NCI-H146 (cell line): ENCODE measurements around the gene LYZL1.
"Not testable (repeated sequence)": the region's sequence is repeated elsewhere in the genome, so short reads cannot be mapped to it uniquely, and the experiment has no call there.

Experiments used
- DNase-seq: peaks from one replicate; lab custom pipeline; 2025; lab: John Stamatoyannopoulos, UW

LYZL1 gene

DNA sequence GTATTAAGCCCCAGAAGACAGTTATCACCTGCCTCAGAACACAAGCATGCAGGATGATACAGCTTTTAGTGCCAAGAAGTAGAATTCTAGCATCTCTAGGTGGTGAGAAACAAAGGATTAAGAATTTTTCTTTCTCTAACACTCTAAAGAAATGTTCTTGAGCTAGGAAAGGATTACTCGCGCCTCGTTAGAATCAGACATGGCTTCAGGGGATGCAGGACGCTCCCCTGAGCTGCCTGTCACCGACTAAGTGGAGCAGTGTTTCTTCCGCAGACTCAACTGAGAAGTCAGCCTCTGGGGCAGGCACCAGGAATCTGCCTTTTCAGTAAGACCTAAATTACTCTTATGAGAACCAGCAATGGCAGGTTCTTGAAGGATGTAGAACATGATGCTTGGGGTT lies at the start of gene LYZL1:
LYZL1 (plus strand) TSS at position 165 of the 400 bp plus-strand sequence. CDS start 2,798 bp downstream, outside the sequence.
- DNase-seq = not testable (repeated sequence)

DNA sequence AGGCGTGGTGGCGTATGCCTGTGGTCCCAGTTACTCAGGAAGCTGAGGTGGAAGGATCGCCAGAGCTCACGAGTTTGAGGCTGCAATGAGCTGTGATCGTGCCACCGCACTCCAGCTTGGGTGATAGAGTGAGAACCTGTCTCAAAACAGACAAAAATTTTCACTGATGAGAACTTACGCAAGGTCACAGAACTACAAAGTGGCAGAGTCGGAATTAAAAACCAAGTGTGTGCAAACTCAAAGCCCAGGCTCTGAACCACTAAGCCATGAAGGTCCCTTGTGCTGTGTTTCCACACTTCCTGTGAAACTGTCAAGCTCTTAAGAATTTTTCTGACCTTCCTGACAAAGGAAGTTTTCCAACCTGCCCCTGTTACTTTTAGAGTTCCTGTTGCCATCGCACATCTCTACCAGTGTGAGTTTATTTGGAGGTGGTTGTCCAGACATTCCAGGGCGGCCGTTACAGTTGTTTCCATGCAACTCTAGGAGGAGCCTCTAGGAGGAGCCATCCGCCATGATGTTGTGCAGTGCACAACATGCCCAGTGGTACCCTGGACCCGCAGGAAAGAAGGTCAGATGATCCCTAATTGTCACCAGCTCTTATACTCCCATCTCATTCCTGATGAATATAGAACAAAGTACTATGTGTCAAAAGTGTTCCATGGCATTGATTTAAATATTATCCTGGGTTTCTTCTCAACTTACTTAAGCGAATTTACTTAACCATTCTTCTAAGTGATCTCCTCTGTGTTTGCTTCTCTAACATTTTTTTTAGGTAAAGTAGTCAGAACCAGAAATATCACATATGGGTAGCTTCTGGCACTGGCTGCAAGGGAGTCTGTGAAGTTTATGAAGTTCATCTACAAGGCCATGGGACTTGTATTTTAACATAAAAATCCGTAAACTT lies 49.0 kb upstream of the LYZL1 start:
- peak; percentile 2 for DNase-seq

DNA sequence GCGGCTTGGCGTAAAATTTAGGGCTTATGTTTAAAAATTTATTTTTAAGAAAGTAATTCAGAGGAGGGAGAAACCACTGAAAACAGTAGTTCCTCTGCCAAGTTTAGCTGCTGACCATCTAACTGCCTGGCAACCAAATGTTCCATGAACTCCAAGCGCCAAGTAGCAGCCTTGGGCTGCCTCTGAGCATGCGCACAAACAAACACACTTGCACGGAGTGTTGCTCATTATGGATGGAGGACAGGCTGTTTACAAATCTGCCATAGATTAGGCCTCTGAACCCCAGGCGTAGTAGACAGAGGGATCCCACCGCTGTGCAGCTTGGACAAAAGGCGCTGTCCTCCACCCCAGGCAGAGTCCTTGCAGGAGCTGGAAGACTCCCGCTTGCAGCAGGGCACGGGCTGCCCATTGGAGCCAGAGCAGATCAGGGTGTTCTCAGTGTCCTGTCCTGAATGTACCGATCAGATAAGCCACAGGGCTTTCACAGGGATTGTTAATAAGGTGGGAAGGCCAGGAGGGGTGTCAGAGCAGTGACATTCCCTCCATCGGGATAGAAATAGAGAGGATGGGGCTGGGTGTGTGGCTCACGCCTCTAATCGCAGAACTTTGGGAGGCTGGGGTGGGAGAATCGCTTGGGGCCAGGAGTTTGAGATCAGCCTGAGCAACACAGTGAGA lies 47.7 kb upstream of the LYZL1 start:
- DNase-seq = no peak

DNA sequence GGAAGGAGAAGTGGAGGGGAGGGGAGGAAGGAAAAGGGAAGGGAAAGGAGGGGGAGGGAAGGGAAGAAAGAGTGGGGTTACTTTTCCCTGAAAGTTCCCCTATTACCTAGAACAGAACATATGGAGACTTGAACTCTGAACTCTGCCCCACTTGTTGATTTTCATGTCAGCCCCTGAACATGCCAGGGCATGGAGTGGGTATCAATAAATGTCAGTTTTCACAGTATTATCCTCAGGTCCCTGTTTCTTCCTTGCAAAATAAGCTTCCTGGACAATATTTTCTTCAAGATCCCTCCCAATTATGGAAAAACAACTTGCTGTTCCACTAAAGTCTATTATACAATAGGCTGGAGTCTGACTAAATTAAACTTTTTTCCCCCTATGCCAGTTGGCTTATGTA lies 46.9 kb upstream of the LYZL1 start:
- no peak for DNase-seq

DNA sequence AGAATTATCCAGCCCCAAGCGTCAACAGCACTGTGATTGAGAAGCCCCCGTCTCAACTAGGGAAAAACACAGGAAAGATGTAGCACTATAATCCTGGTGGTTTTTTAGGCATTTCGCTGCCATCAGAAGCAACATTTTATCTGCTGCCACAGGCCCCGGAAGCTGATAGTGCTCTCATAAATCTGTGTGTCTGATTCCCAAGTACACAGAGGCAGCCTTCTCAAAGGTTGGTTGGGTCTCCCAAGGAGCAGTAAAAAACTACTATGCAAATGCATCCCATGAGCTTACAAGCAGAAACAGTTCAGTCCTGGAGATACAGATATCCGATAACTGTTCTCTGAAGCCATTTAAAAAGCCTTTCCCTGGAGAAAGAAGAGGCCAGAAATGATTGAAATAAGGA lies 45.8 kb upstream of the LYZL1 start:
- no peak for DNase-seq

DNA sequence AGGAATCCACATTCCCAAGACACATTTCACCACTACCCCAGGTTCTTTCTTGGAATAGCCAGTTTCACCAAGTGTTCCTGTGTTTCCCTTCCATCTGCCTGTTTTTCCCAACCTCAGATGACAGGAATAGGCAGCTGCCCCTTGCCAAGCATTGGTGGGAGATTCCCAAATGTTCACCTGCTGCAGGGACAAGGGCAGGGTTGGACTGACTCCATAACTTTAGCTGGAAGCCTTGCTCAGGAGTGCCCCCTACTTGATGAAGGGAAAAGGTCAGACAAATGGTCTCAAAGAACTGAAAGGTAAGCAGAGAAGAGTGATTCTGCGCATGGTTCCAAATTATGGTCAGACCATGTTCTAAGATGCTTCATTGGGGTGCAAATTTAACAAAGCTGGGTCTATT lies 45.1 kb upstream of the LYZL1 start:
- peak; percentile 10 for DNase-seq

DNA sequence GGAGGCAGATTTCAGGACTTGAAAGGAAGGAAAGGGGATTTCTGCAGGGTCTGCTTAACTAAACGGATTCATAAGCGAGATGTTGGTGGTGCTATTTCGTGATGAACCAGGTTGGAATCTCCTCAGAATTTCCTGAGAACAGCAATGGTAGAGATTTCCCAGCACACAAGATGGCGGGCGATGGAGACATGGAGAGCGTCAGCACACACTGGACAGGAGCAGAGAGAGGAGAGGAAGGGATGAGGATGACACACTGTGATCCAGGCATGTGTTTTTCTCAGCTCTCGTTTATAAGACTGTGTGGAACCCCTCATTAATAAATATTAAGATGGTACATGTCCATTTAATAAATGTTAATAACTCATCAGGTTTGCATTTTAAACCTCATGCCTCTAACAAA lies 43.9 kb upstream of the LYZL1 start:
- DNase-seq = no peak

DNA sequence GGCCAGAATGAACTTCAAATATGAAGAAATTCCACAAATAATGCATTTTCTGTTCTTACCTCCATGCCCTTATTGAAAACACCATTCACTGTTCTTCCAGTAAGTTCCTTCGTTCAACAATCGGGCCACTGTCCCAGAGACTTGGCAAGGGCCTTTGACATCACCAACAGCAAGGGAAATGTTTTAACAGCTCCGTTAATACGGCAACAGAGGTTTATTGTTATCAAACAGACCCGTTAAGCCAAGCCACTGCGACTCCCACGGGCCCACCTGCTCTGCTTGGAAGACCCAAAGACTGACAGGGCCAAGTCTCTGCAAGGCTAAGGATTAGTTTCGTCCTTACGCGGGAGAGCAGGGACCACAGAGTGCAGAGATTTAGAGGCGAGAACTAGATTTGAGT lies 43.4 kb upstream of the LYZL1 start:
- DNase-seq = no peak

DNA sequence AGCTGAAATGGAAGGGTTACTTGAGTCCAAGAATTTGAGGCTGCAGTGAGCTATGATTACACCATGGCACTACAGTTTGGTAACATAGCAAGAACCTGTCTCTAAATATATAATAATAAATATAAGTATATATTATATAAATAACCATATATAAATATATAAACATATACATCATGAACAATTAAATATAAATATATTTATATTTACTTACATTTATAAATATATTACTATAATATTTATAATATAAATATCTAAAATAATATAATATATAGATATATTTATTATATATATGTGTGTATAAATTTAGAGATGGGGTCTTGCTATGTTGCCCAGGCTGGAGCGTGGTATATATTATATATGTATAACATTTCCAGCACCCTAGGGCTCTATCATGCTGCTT lies 42.4 kb upstream of the LYZL1 start:
- DNase-seq = no peak

DNA sequence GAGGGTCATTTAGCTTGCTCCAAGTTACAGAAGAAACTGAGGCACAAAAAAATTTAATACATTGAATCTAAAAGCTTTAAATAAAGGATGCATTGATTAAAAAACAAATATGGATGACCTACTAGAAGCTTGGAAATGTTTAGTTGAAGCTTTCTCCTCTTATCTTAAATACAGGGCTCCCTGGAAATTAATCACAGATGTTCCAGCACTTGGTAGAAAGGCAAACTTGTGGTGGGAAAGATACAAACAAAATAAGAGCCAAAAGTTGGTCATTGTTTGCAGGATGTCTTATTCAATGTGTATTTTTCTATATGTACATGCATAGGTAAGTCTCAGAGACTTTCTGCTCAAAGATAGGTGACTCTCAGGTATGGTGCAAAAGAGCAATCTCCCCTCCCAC lies 40.7 kb upstream of the LYZL1 start:
- no peak for DNase-seq

DNA sequence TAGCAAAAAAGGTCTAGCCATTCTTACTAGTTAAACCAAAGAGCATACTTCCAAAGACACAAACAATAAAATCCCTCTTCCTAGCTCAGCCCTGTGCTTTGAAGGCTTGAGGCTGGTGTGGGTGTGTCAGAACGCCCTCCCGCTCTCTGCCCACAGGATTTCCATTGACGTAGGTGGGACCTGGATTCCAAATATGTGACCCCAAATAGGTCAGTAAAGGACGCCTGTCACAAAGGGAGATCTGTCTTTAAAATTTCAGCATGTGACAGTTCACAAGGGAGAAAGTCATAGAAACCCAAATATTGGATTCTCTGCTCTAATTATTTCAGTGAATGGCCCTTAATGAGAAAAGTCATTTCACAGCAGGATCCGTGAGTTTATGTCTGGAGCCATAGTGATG lies 39.9 kb upstream of the LYZL1 start:
- no peak for DNase-seq

DNA sequence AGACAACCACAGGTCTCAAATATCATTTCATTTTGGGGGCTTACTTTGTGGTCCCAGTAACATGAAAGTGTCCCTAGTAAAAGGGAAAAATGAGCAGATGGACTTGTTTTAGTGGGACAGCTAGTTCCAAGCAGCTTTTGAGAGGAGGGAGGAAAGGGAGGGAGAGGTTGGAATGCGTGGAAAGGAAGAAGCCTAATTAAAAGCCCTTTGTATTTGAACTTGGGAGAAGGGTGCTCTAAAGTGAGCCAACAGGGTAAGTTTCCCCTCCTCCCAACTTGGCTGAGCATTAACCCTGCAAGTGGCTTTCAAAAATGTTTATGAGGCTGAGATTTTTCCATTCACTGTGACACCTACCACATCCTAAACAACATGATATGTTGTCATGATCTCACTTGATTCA lies 38.8 kb upstream of the LYZL1 start:
- DNase-seq = no peak

DNA sequence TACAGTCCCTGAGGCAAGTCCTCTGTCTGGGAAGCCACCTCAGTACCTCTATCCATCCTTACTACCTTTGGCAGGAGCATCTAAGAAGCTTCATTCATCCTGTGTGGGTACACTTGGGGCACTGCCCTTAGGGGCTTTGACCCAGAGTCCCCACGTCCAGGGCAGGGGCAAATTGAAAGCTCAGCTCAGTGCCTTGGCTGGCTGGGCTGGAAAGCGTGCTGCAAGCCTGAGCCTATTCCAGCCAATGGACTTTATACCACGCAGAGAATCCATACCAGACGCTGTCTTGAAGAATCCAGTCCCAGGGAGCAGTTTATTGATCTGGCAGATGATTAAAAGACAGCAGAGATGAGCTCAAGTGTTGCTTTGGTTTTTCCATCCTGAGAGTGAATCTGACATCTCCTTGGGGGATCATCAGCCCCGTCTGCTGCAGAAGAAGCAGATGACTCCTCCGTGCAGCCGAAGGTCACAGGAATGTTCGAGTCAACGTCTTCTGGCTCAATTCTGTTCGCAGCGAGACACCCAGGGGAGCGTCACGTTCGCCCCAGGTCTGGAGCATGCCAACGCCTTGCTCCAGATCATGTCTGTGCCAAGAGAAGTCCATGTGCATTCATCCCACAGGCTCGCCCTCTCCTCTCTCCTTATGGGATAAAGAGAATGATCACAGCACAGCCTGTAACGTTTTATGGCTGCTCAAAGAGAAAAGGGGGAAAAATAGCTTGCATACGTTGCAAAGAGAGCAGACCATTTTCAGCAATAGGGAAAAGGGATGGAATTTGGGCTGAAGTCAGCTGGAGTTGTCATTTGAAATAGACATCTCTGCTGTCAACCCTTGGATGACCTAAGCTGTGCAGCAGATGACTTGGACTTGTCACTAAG lies 35.8 kb upstream of the LYZL1 start:
- no peak for DNase-seq

DNA sequence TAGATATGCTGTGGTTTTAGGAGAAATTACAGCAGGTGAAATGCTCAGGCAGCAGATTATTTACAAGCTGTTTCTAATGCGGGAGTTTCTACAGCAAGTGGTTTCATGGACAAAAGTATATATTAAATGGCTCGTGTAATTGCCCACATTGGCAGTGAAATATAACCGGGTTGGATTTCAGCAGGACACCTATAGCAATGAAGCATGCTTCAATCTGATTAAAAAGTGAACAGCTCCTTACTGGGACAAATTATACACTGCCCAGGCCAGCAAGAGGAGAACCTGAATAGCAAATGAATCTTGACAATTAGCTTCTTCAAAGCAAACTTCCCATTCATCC lies 35.2 kb upstream of the LYZL1 start:
- DNase-seq = no peak

DNA sequence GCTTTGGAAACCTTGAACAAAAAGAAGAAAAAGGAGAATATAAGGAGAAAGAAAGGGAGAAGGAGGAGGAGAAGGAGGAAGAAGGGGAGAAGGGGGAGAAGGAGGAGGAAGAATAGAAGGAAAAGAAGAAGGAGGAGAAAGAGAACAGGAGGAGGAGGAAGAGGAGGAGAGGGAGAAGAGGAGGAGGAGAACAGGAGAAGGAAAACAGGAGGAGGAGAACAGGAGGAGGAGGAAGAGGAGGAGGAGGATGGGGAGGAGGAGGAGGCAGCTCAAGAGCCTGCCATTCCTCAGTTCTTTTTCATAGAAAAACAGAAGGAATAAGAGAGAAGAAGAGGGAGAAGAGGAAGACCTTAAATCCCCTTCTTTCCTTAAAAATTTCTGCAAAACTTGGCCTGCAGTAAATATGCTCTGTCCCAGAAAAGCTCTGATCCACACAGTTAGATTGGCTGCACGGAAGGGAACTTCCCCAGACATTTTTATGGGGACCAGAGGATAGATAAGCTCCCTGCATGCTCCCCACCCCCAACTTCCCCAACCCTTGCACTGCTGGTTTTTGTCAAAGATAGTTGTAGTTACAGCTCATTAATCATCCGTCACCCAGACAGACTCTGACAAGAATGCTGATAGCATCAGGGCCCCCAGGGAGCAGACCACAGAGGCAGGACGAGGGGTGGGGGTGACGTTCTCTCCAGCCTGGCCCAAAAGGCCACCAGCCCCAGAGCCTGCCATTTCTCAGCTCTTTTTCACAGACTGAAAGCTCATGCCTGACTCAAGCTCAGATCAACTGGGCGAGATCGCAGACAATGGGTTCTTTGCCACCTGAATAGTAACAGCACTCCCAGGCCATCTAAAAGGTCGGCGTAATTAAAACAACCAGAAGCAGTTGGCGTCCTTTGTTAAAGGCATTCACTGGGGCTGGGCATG lies 34.5 kb upstream of the LYZL1 start:
- peak; percentile 7 for DNase-seq

DNA sequence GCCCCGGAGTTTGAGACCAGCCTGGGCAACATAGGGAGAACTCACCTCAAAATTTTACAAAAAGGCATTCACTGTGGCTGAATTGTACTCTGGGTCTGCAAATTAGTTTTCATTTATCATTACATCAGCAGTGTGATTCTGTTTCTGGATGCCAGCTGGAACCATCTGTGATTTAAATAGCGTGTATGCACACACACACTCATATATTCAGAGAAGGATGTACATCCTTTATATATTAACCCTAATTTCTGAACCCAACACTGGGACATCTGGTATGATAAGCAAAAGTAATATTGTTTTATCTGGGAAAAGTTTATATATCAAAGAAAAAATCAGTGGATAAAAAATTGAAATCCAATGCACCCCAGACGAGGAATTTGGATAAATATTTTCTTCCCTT lies 33.8 kb upstream of the LYZL1 start:
- no peak for DNase-seq

DNA sequence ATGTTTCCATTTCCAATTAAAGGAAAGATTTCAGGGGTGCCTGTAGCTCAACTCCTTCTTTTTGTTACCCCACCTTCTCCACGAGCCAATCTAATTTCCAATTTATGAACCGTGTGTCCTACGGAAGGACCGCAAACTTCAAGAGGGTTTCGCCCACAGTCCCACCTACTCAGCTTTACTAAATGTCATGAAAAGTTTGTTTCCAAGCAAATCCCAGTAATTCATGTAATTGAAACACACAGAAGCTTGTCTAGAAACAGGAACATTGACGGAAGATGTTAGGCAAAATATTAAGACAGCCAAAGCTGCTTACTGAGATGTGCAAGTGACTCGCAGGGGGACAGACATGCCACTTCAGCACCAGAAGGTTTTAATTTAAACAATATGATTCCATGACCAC lies 32.9 kb upstream of the LYZL1 start:
- no peak for DNase-seq

DNA sequence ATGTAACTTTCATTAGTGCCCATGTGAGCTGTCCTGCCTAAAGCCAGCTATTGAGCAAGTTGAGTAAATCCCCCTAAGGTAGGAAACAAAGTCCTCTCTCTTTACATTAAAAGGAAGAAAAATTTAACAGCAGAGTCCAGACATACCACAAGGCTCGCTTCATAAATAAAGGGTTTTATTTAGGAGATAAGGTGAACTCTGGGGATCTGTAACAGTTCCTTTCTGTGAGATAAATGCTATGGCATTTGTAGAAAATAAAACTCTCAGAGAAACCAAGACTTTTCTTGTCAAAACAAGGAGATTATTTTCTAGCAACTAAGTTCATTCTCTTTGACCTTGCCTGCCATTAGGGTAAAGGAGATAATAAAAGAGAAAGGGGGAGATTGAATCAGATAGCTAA lies 32.3 kb upstream of the LYZL1 start:
- no peak for DNase-seq

DNA sequence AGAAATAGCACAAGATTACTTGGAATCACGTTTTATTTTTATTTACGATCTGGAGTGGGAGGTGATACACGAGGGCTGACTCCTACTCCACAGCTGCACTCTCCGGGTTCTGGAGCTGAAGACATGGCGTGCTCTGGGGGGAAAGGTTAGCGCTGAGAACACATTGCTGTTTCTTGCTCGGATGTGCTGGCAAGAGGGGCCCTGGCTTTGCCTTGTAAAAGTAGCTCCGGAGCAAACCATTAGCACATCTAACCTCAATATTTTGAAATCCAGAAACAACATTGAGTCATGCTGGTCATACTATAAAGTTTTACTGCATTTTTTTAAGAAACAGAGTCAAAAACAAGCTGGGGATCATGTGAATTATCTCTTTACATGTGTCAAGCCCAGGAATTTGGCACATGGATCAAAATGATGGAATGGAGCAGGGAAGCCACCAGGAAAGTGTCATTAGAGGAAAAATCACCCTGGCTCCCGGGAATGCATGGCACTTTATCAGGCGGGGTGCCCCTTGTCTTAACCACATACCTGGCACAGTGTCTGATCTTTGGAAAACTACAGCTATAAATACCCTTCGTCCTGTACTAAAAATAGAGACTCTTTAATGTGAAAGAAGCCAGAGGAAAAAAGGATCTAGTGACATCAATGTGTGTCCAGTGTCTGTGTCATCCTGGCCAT lies 31.6 kb upstream of the LYZL1 start:
- no peak for DNase-seq

DNA sequence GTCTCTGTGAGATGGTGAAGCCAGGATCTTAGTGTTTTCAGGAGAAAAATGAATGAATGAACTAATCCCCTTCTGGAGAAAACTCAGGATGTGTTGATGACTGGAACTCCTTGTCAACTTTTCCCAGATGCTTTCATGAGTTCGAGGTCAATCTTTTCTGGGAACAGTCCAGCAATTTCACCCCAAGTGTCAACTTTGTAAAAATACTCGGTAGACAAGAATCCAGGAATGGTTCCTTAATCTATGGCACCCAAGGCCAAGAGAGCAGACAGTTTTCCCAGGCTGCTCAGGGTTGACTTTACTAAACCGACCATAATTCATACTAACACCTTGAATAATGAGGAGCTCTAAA lies 31.1 kb upstream of the LYZL1 start:
- DNase-seq = no peak

DNA sequence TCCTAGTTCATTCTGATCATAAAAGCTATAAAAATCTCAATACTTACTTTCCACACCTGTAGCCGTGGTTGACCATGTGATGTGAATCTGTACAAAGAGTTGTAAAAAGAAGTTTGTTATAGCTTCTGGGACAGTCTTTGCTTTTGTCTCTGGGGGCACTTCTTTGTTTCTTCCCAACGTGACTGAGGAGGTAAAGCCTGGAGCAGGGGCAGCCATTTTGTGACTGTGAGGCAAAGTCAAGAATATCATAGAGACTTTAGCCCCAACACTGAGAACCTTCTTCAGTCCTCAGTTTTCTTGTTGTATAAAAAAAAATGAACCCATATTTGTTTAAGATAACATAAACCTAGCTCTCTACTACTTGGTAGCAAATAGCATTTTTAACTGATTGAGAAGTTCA lies 29.4 kb upstream of the LYZL1 start:
- DNase-seq = no peak
